ENCODE measurements around the gene TMCC3. TPM values are rescaled to one million over a fixed set of nuclear protein-coding genes. Genes with fewer than 3 reads are reported as not detected.

Gene TMCC3
- total and polyA plus RNA-seq, 2 experiments from 2014 or later, result 1.4 to 3.6 TPM

- H3K27ac Mint-ChIP-seq, result no peak overlapping the region
- Histone ChIP-seq H3K36me3 (ENCODE audit: insufficient read depth) (no peaks in the 10 kb centered on the region), H2AFZ (no peak overlapping the region), H3F3A (replicated peaks; ENCODE audit: low read depth) (0 out of 2 replicates have a peak, but pooled peaks cover 2% of the 10 kb centered on the region), H3K4me3 (no peak overlapping the region), H3K4me1 (ENCODE audit: insufficient read depth) (peaks cover 24% of the 10 kb centered on the region), H3K27ac (ENCODE audit: low read depth) (no peak overlapping the region), H3K9me2 (ENCODE audit: insufficient read depth) (no peaks in the 10 kb centered on the region), H4K20me1 (replicated peaks; ENCODE audit: insufficient read depth) (no peaks in the 10 kb centered on the region), H3K27me3 (ENCODE audit: insufficient read depth) (no peaks in the 10 kb centered on the region), H3K4me2 (no peak overlapping the region; the same call in 1 of the 2 replicates), H3K79me2 (replicated peaks; ENCODE audit: insufficient read depth) (no peaks in the 10 kb centered on the region)
- no peaks in the 10 kb centered on the region; the same call in 2 of the 3 replicates for H3K9me3 Mint-ChIP-seq
- no peaks in the 10 kb centered on the region for H3K36me3 Mint-ChIP-seq (ENCODE audit: low read depth)
- TF ChIP-seq, protein P1, sequence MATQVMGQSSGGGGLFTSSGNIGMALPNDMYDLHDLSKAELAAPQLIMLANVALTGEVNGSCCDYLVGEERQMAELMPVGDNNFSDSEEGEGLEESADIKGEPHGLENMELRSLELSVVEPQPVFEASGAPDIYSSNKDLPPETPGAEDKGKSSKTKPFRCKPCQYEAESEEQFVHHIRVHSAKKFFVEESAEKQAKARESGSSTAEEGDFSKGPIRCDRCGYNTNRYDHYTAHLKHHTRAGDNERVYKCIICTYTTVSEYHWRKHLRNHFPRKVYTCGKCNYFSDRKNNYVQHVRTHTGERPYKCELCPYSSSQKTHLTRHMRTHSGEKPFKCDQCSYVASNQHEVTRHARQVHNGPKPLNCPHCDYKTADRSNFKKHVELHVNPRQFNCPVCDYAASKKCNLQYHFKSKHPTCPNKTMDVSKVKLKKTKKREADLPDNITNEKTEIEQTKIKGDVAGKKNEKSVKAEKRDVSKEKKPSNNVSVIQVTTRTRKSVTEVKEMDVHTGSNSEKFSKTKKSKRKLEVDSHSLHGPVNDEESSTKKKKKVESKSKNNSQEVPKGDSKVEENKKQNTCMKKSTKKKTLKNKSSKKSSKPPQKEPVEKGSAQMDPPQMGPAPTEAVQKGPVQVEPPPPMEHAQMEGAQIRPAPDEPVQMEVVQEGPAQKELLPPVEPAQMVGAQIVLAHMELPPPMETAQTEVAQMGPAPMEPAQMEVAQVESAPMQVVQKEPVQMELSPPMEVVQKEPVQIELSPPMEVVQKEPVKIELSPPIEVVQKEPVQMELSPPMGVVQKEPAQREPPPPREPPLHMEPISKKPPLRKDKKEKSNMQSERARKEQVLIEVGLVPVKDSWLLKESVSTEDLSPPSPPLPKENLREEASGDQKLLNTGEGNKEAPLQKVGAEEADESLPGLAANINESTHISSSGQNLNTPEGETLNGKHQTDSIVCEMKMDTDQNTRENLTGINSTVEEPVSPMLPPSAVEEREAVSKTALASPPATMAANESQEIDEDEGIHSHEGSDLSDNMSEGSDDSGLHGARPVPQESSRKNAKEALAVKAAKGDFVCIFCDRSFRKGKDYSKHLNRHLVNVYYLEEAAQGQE (IDR thresholded peaks at IDR 0.05; ENCODE audit: unreplicated experiment), result no peak
- TF ChIP-seq ZNF114 (CRISPR knock-in tag; IDR thresholded peaks at IDR 0.05) (no peak), STAT1 (IDR thresholded peaks at IDR 0.05; ENCODE audit: unreplicated experiment) (no peak), CREB1 (CRISPR knock-in tag; IDR thresholded peaks at IDR 0.05; ENCODE audit: low read depth) (no peak), NANOG (IDR thresholded peaks at IDR 0.05; ENCODE audit: borderline replicate concordance) (no peak), JUNB (IDR thresholded peaks at IDR 0.05; ENCODE audit: unreplicated experiment) (no peak), EZH2 (IDR thresholded peaks at IDR 0.05; ENCODE audit: low read depth, unreplicated experiment) (no peak), EZH2phosphoT487 (IDR thresholded peaks at IDR 0.05; ENCODE audit: unreplicated experiment) (no peak), POLR2AphosphoS5 (IDR thresholded peaks at IDR 0.05; ENCODE audit: low read depth) (no peak)
- TF ChIP-seq, protein P2, sequence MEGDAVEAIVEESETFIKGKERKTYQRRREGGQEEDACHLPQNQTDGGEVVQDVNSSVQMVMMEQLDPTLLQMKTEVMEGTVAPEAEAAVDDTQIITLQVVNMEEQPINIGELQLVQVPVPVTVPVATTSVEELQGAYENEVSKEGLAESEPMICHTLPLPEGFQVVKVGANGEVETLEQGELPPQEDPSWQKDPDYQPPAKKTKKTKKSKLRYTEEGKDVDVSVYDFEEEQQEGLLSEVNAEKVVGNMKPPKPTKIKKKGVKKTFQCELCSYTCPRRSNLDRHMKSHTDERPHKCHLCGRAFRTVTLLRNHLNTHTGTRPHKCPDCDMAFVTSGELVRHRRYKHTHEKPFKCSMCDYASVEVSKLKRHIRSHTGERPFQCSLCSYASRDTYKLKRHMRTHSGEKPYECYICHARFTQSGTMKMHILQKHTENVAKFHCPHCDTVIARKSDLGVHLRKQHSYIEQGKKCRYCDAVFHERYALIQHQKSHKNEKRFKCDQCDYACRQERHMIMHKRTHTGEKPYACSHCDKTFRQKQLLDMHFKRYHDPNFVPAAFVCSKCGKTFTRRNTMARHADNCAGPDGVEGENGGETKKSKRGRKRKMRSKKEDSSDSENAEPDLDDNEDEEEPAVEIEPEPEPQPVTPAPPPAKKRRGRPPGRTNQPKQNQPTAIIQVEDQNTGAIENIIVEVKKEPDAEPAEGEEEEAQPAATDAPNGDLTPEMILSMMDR (conservative IDR thresholded peaks at IDR 0.05; ENCODE audit: low read depth in 2 of 2), result no peak
- TF ChIP-seq, protein P3, sequence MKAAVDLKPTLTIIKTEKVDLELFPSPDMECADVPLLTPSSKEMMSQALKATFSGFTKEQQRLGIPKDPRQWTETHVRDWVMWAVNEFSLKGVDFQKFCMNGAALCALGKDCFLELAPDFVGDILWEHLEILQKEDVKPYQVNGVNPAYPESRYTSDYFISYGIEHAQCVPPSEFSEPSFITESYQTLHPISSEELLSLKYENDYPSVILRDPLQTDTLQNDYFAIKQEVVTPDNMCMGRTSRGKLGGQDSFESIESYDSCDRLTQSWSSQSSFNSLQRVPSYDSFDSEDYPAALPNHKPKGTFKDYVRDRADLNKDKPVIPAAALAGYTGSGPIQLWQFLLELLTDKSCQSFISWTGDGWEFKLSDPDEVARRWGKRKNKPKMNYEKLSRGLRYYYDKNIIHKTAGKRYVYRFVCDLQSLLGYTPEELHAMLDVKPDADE (IDR thresholded peaks at IDR 0.05), result no peak
- TF ChIP-seq, protein P4, sequence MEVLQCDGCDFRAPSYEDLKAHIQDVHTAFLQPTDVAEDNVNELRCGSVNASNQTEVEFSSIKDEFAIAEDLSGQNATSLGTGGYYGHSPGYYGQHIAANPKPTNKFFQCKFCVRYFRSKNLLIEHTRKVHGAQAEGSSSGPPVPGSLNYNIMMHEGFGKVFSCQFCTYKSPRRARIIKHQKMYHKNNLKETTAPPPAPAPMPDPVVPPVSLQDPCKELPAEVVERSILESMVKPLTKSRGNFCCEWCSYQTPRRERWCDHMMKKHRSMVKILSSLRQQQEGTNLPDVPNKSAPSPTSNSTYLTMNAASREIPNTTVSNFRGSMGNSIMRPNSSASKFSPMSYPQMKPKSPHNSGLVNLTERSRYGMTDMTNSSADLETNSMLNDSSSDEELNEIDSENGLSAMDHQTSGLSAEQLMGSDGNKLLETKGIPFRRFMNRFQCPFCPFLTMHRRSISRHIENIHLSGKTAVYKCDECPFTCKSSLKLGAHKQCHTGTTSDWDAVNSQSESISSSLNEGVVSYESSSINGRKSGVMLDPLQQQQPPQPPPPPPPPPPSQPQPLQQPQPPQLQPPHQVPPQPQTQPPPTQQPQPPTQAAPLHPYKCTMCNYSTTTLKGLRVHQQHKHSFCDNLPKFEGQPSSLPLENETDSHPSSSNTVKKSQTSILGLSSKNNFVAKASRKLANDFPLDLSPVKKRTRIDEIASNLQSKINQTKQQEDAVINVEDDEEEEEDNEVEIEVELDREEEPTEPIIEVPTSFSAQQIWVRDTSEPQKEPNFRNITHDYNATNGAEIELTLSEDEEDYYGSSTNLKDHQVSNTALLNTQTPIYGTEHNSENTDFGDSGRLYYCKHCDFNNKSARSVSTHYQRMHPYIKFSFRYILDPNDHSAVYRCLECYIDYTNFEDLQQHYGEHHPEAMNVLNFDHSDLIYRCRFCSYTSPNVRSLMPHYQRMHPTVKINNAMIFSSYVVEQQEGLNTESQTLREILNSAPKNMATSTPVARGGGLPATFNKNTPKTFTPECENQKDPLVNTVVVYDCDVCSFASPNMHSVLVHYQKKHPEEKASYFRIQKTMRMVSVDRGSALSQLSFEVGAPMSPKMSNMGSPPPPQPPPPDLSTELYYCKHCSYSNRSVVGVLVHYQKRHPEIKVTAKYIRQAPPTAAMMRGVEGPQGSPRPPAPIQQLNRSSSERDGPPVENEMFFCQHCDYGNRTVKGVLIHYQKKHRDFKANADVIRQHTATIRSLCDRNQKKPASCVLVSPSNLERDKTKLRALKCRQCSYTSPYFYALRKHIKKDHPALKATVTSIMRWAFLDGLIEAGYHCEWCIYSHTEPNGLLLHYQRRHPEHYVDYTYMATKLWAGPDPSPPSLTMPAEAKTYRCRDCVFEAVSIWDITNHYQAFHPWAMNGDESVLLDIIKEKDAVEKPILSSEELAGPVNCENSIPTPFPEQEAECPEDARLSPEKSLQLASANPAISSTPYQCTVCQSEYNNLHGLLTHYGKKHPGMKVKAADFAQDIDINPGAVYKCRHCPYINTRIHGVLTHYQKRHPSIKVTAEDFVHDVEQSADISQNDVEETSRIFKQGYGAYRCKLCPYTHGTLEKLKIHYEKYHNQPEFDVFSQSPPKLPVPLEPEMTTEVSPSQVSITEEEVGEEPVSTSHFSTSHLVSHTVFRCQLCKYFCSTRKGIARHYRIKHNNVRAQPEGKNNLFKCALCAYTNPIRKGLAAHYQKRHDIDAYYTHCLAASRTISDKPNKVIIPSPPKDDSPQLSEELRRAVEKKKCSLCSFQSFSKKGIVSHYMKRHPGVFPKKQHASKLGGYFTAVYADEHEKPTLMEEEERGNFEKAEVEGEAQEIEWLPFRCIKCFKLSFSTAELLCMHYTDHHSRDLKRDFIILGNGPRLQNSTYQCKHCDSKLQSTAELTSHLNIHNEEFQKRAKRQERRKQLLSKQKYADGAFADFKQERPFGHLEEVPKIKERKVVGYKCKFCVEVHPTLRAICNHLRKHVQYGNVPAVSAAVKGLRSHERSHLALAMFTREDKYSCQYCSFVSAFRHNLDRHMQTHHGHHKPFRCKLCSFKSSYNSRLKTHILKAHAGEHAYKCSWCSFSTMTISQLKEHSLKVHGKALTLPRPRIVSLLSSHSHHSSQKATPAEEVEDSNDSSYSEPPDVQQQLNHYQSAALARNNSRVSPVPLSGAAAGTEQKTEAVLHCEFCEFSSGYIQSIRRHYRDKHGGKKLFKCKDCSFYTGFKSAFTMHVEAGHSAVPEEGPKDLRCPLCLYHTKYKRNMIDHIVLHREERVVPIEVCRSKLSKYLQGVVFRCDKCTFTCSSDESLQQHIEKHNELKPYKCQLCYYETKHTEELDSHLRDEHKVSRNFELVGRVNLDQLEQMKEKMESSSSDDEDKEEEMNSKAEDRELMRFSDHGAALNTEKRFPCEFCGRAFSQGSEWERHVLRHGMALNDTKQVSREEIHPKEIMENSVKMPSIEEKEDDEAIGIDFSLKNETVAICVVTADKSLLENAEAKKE (CRISPR knock-in tag; IDR thresholded peaks at IDR 0.05), result no peak
- peaks cover 23% of the 10 kb centered on the region for H3K4me1 Mint-ChIP-seq
- no peak overlapping the region for H3K4me3 Mint-ChIP-seq
- H3K27me3 Mint-ChIP-seq (ENCODE audit: insufficient read depth, low read depth, poor library complexity), result no peaks in the 10 kb centered on the region
- no peak for ATAC-seq
- no peak for DNase-seq (ENCODE audit: low spot score)
These were observed 21.6 kb upstream of the TMCC3 start for GRCh38 chr12:94671917-94672316.

Measured in GM23338 (cell line).